M059J (cell line): Measurements from ENCODE around the gene PRDM1. TPM values are rescaled to one million over a fixed set of nuclear protein-coding genes. Genes with fewer than 3 reads are reported as not detected.
"Not testable (repeated sequence)": the region's sequence is repeated elsewhere in the genome, so short reads cannot be mapped to it uniquely, and the experiment has no call there.

Experiments
- DNase-seq: peaks from one replicate; pipeline ENCODE4 v3.0.0-alpha.2; 2012; ENCODE audit warnings: low read depth
- total RNA-seq: library from RNA; depleted of rRNA; stranded (reverse); fragments of >200 nt; shearing (Covaris generic); gene quantifications from 2 replicates; pipeline ENCODE4 v1.2.3, GENCODE V29; 2014; rRNA removed

The PRDM1 gene
- total RNA-seq, 1 experiment from 2014 or later = 14.8 TPM

DNA sequence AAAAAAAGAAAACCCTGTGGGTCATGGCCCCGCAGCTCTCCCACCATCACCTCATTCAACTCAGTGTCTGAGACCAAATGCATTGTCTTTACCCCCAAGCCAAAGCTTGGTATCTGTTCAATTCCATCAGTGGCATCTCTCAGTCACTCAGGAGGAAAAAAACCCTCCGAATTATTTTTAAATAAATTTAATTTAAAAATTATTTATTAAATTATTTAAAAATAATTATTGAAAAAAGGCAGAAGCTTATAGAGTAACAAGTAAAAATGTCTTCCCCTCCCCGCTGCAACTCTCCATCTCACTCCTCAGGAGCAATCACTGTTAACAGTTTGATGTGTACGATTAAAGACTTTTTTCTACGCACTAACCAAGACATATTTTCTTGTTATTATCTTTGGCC is 50.7 kb downstream of the PRDM1 start:
- DNase-seq = no peak

GRCh38 chr6:106138151-106138550 is 52.0 kb downstream of the PRDM1 start:
- no peak for DNase-seq

- peak; percentile 92 for DNase-seq
Observed at GRCh38 chr6:106141441-106142237, 55.5 kb downstream of the PRDM1 start.

GRCh38 chr6:106142876-106143431 is 56.8 kb downstream of the PRDM1 start:
- DNase-seq = no peak

- no peak for DNase-seq
Observed at GRCh38 chr6:106143665-106144064, 57.5 kb downstream of the PRDM1 start.

GRCh38 chr6:106145144-106145543 is 59.0 kb downstream of the PRDM1 start:
- DNase-seq = no peak

DNA sequence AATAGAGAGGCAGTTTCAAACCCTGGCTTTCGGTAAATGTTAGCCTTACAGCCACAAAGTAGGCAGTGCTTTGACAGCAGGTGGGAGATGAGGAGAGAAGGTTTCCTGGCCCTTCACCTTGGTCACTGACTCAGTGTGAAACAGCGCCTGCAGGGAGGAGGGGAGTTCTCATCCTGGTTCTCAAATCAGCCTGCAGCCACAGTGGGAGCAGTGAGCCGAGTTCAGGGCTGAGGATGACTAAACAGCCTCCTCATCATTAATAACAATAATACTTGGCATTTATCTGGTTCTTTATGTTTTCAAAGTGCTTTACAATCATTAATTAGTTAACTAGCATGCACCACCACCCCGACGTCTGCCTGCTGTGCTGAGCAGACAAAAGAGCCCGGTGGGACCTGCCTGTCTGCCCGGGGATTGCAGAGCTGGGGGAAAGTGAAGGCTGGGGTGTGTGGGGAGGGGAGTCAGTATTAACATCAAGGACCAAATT is 59.6 kb downstream of the PRDM1 start:
- DNase-seq = peak; percentile 78

- peak; percentile 86 for DNase-seq
Observed at GRCh38 chr6:106146852-106147351, 60.8 kb downstream of the PRDM1 start.

DNA sequence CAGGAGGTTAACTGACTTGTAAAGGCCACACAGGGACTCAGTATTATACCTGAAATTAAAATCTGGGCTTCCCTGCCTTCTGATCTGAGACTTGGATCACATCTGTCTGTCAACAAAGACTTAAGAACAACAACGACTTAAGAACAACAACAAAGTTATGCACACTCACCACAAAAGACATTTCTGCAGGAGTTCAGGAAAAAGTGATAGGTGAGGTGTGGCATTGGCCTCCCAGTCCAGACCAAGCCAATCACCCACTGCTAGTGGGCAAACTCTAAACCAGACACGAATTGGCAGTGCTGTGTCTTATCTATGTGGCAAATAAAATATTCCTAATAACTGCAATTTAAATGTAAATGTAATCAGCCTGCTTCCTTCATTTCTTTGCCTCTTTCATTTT is 61.3 kb downstream of the PRDM1 start:
- DNase-seq = peak; percentile 59

DNA sequence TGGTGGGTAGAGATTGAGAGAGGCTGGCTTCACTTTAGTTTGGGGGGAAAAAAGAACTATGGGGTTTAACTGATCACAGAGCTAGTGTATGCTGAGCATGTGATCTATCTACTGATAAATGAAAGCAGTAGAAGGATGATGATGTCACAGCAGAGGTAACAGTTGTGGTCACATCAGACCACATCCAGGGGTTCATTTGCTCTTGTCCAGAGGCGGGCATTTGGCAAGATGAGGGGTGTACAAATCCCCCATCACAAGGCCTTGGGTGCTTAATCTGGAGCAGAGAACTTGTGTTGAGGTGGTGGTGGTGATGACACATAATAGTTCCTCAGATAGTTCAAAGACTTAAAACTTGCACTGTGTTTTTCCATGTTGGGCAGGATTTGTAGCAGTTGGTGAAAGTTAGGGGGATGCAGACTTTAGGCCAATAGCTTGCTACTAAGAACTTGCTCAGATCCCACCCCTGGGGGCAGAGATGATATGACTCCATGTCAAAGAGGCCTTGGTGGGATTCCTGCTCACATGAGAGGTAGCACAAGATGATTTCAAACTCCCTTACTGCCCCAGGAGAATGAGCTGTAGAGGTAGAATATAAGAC is 63.4 kb downstream of the PRDM1 start:
- DNase-seq = no peak

DNA sequence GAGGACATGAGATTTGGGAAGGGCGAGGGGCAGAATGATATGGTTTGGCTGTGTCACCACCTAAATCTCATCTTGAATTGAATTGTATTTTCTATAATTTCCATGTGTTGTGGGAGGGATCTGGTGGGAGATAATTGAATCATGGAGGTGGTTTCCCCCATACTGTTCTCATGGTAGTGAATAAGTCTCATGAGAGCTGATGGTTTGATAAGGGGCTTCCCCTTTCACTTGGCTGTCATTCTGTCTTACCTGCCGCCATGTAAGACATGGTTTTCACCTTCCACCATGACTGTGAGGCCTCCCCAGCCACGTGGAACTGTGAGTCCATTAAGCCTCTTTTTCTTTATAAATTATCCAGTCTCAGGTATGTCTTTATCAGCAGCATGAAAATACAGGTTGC is 66.3 kb downstream of the PRDM1 start:
- DNase-seq = not testable (repeated sequence)

GRCh38 chr6:106152952-106153351 is 66.8 kb downstream of the PRDM1 start:
- no peak for DNase-seq

DNA sequence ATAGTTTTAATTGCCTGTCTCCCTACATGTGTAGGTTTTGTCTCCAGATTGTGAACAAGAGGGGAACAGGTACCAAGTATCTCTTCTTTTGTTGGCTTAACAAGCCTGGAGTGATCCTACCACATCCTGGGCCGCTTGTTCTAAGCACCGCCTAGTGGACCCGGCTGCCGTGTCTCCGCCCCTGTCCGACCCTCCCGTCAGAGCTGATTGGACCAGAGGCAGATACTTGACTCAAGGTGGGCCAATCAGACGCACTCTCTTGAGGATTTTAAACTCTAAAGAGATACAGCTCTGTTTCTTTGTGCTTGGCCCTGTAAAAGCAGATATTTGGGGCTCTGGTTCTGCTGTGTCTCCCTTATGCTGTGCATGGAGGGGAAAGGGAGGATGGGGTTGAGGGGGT is 68.2 kb downstream of the PRDM1 start:
- DNase-seq = no peak

- DNase-seq = no peak
Observed at GRCh38 chr6:106155219-106155830, 69.2 kb downstream of the PRDM1 start.

GRCh38 chr6:106156413-106156812 is 70.3 kb downstream of the PRDM1 start:
- DNase-seq = no peak

DNA sequence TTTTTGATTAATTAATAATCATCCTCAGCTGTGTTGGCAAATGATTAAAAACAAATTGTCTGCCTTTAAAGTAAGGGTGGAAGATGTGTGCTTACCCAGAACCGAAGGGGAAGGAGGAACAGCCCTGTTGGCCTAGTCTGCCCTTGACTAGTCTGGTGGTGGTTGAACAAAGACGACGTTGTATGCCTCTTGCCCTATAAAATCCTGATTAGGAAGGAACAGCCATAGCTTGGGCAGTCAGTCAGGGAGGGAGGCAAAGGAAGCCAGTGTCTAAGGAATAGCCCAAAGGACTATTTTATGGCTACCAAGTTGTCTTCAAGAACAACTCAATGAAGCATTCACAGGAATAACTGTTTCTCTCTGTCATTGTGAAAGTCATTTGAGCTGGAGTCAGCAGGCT is 70.7 kb downstream of the PRDM1 start:
- DNase-seq = no peak

GRCh38 chr6:106158816-106159215 is 72.7 kb downstream of the PRDM1 start:
- peak; percentile 81 for DNase-seq

Other genes starting within 250 kb of the PRDM1 start
- 79.6 and 110 TPM in 2 replicates for gene ATG5, start 239.4 kb downstream of the PRDM1 start, total RNA-seq